HepG2 (cell line): Measurements from ENCODE around the gene ADAMTSL3. TPM values are rescaled to one million over a fixed set of nuclear protein-coding genes. Genes with fewer than 3 reads are reported as not detected.
A peak's percentile ranks its signal among the peaks of the same experiment; 100 is the strongest.

Source experiments
- ATAC-seq: fragments of 200-7000 bp; cut with Tn5 transposase; 3 replicates; pipeline ENCODE4 v1.9.1; 2020; ENCODE audit warnings: mild to moderate bottlenecking, moderate library complexity
- BruUV-seq: library from RNA; stranded (reverse); fragments of 400-500 nt; replicated peaks from 2 replicates; lab custom pipeline; 2021; lab: Mats Ljungman, UMichigan
- CTCF ChIA-PET: fragments of 300-600 bp; formaldehyde crosslinking; extraction: SDS; loops from one replicate; lab custom pipeline; 2021; ENCODE audit warnings: low total read pairs, inconsistent platforms, low intra/inter-chr PET ratio; lab: Yijun Ruan, JAX
- POLR2A ChIA-PET: fragments of 350-600 bp; sonication (Branson Sonifier 250); formaldehyde crosslinking; loops from one replicate; lab custom pipeline; 2020; ENCODE audit warnings: antibody characterized with exemption, inconsistent platforms; lab: Yijun Ruan, JAX
- DNase-seq: peaks from one replicate; pipeline ENCODE4 v3.0.0-alpha.2; 2015; ENCODE audit warnings: low spot score
- FAIRE-seq: peaks from 3 replicates; lab custom pipeline; 2011; peaks lifted over from hg19 to GRCh38; lab: Jason Lieb, UNC
- H2AFZ ChIP-seq: one replicate; pipeline ENCODE4 v1.6.1; 2011; ENCODE audit warnings: low read length, inconsistent platforms
- H3K27ac ChIP-seq: fragments of 300-600 bp; 3 replicates; pipeline ENCODE4 v1.8.0; 2011; ENCODE audit warnings: mixed run types, mild to moderate bottlenecking, mixed read lengths, low read length, inconsistent platforms; ENCODE audit not compliant: insufficient read depth; ENCODE audit errors: extremely low read length
- H3K27me3 ChIP-seq, 2 experiments: fragments of 200-600 bp in 1 of 2; 2 replicates in 1 of 2; 3 replicates in 1 of 2; pipeline versions ENCODE4 v1.6.0 to v1.8.0; 2011; ENCODE audit warnings: low read length in 2 of 2, mild to moderate bottlenecking in 2 of 2, moderate library complexity in 2 of 2, inconsistent platforms in 1 of 2; ENCODE audit not compliant: insufficient read depth in 2 of 2, control insufficient read depth in 1 of 2
- H3K36me3 ChIP-seq, 2 experiments: fragments of 200-600 bp in 1 of 2; replicated peaks in 1 of 2; 2 replicates in 1 of 2; 3 replicates in 1 of 2; pipeline versions ENCODE4 v1.5.1 to v1.8.0; 2011; ENCODE audit warnings: low read length in 2 of 2, inconsistent platforms in 1 of 2; ENCODE audit not compliant: insufficient read depth in 2 of 2, control insufficient read depth in 1 of 2
- H3K4me1 ChIP-seq: 2 replicates; pipeline ENCODE4 v1.5.1; 2012; ENCODE audit warnings: low read length, inconsistent platforms; ENCODE audit not compliant: insufficient read depth
- H3K4me2 ChIP-seq: 2 replicates; pipeline ENCODE4 v1.6.0; 2011; ENCODE audit warnings: low read depth, low read length, inconsistent platforms
- H3K4me3 ChIP-seq, 3 experiments: fragments of 200-600 bp in 1 of 3; sonication (generic), shearing (Covaris generic) in 1 of 3; replicated peaks in 1 of 3; 2 replicates each; pipeline ENCODE4 v1.5.1; 2011 to 2016; ENCODE audit warnings: low read length in 3 of 3, inconsistent platforms in 2 of 3, low read depth in 2 of 3, mild to moderate bottlenecking in 2 of 3, control low read depth in 1 of 3, mixed read lengths in 1 of 3; ENCODE audit not compliant: insufficient read depth in 1 of 3
- H3K79me2 ChIP-seq: one replicate; pipeline ENCODE4 v1.6.1; 2011; ENCODE audit warnings: low read length, inconsistent platforms; ENCODE audit not compliant: insufficient read depth
- H3K9ac ChIP-seq: 2 replicates; pipeline ENCODE4 v1.6.0; 2011; ENCODE audit warnings: mild to moderate bottlenecking, low read depth, low read length, inconsistent platforms; ENCODE audit not compliant: insufficient read depth
- H3K9me3 ChIP-seq: 2 replicates; pipeline ENCODE4 v1.5.1; 2012; ENCODE audit warnings: mild to moderate bottlenecking, low read length
- H4K20me1 ChIP-seq: 2 replicates; pipeline ENCODE4 v1.6.0; 2011; ENCODE audit warnings: inconsistent platforms, mild to moderate bottlenecking, low read length, moderate library complexity; ENCODE audit not compliant: insufficient read depth
- MAFF ChIP-seq: IDR thresholded peaks from 2 replicates; pipeline ENCODE4 v1.6.1; 2011; ENCODE audit warnings: low read depth, low read length, improper control_type of control experiment
- MAFK ChIP-seq, 2 experiments: IDR thresholded peaks in 1 of 2; conservative IDR thresholded peaks in 1 of 2; 2 replicates each; pipeline ENCODE4 v1.6.1; 2011; ENCODE audit warnings: improper control_type of control experiment in 2 of 2, low read length in 2 of 2
- SSRP1 ChIP-seq: IDR thresholded peaks from 2 replicates; pipeline ENCODE4 v1.6.1; 2016; ENCODE audit warnings: control low read depth
- ZNF343 ChIP-seq: sonication (generic); formaldehyde crosslinking; IDR thresholded peaks from 2 replicates; pipeline ENCODE4 v1.4.0; 2020; ENCODE audit warnings: mild to moderate bottlenecking, missing genetic modification reagents
- ZSCAN12 ChIP-seq: sonication (generic); formaldehyde crosslinking; IDR thresholded peaks from 2 replicates; pipeline ENCODE4 v1.9.0; 2021; ENCODE audit warnings: mild to moderate bottlenecking, missing genetic modification reagents
- WGBS: methylation state at CpG from one replicate; pipeline ENCODE4 v1.1.6; 2017; ENCODE audit warnings: low lambda C conversion rate; 5-methylcytosine and 5-hydroxymethylcytosine counted together
- in situ Hi-C: cut with HindIII; loops from 2 replicates; pipeline ENCODE4 v1.10.0; 2017; ENCODE audit warnings: low pct_unique_long_range_greater_than_20kb; ENCODE audit not compliant: extremely low pct_ligation_motif_present
- intact Hi-C: fragments of 100-400 bp; cut with micrococcal nuclease; formaldehyde crosslinking; loops from one replicate; pipeline ENCODE4 v1.10.0; 2022; ENCODE audit not compliant: unreplicated experiment
- polyA plus RNA-seq, 8 experiments: library from polyadenylated mRNA; depleted of rRNA in 3 of 8; stranded (reverse) in 7 of 8; unstranded in 1 of 8; fragments of >200 nt; fragmentation: Illumina TruSeq in 4 of 8; extraction: Trizol in 4 of 8; gene quantifications; 2 replicates each; pipeline versions ENCODE4 v1.2.1 to v1.2.3, GENCODE V29; 2011 to 2016; ENCODE audit warnings: low read depth in 4 of 8, missing spikeins in 1 of 8, mixed read lengths in 1 of 8; ENCODE audit not compliant: insufficient read depth in 1 of 8
- total RNA-seq, 5 experiments: library from RNA; depleted of rRNA; stranded (reverse); fragments of >200 nt; fragmentation: Illumina TruSeq; extraction: Trizol; gene quantifications; 2 replicates each; pipeline ENCODE4 v1.2.3, GENCODE V29; 2016; ENCODE audit warnings: low read depth in 1 of 5

ADAMTSL3 gene
- total and polyA plus RNA-seq, 2 of the 13 experiments (the other 11 are each of a cell fraction or from before 2014, with no cell fraction given), result 0.04 to 0.09 TPM

DNA sequence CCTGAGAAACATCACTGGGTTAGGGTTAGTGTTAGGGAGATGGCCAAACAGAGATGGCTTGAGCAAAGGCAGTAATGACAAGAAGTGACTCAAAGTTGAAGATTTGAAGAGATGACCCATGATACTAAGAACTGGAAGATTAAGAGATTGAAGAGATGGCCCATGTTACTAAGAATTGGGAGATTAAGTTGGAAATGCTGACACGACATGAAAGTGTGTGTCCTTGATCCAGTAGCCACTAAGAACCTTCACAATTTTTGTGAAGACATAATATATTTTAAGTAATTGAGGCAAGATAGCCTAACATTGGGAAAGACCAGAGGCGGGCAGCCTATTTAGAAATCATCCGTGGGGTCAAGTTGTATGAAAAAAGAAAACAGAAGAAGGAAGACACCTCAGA is 239.4 kb downstream of the ADAMTSL3 start:
- H3K4me3 ChIP-seq, result no peak overlapping the region
- no peaks in the 10 kb centered on the region for H3K79me2 ChIP-seq
- POLR2A ChIA-PET, result no interaction called here
- no peaks in the 10 kb centered on the region for H3K9me3 ChIP-seq
- 8% methylated on average over 3 of the region's 3 CpGs for WGBS
- no peak overlapping the region for H3K9ac ChIP-seq
- no peaks in the 10 kb centered on the region for H4K20me1 ChIP-seq
- no TSS peak for BruUV-seq
- no peaks in the 10 kb centered on the region for H3K27me3 ChIP-seq
- H3K36me3 ChIP-seq, result no peaks in the 10 kb centered on the region
- no peak for DNase-seq
- in situ Hi-C loops, result no loop called here
- no peak overlapping the region for H2AFZ ChIP-seq
- no peak for ATAC-seq
- peak; percentile 70 for TF ChIP-seq MAFF
- TF ChIP-seq MAFK (conservative IDR thresholded peaks at IDR 0.05 in 1 of 2, IDR thresholded peaks at IDR 0.05 in 1 of 2; ENCODE audit: low read length in 2 of 2), result peak; percentile 56 to 78; a peak in 3 of 4 replicates
- no peak for TF ChIP-seq SSRP1 (CRISPR knock-in tag)
- TF ChIP-seq, all 625 proteins: peak for 2
- intact Hi-C loops, result no loop called here
- no peak overlapping the region for H3K27ac ChIP-seq
- no peak overlapping the region for H3K4me2 ChIP-seq
- no peaks in the 10 kb centered on the region for H3K4me1 ChIP-seq
- CTCF ChIA-PET, result no interaction called here
- FAIRE-seq, result no peak

DNA sequence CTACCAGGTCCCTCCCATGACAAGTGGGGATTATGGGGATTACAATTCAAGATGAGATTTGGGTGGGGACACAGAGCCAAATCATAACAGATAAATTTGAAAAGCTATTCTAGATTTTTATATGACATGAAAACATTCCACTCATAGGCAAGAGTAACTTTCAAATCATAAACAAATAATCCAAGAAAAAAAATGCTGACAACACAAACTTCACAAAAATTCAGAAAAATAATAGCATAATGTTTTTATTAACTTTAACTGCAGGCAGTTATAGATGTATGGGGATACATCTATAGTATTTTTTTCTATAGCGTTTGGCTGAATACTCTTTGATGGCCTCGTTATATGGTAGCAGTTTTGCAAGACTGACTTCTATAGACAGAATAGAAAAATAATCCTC is 243.1 kb downstream of the ADAMTSL3 start:
- no peak for ATAC-seq
- no peaks in the 10 kb centered on the region for H3K9me3 ChIP-seq
- TF ChIP-seq ZNF343 (CRISPR knock-in tag), result no peak
- no peak for TF ChIP-seq SSRP1 (CRISPR knock-in tag)
- peak; percentile 69; the same call in 1 of the 2 replicates for TF ChIP-seq MAFF
- TF ChIP-seq MAFK (conservative IDR thresholded peaks at IDR 0.05 in 1 of 2, IDR thresholded peaks at IDR 0.05 in 1 of 2; ENCODE audit: low read length in 2 of 2), result peak; percentile 52 to 86
- no peak for TF ChIP-seq ZSCAN12 (CRISPR knock-in tag)
- H3K27ac ChIP-seq, result no peak overlapping the region
- H2AFZ ChIP-seq, result no peak overlapping the region
- ChIA-PET CTCF (no interaction called here), POLR2A (no interaction called here)
- no peak overlapping the region for H3K4me3 ChIP-seq
- H4K20me1 ChIP-seq, result no peaks in the 10 kb centered on the region
- no peak for FAIRE-seq
- BruUV-seq, result no TSS peak
- H3K27me3 ChIP-seq, result no peaks in the 10 kb centered on the region
- H3K79me2 ChIP-seq, result no peaks in the 10 kb centered on the region
- H3K4me1 ChIP-seq, result no peaks in the 10 kb centered on the region
- no peaks in the 10 kb centered on the region for H3K36me3 ChIP-seq
- DNase-seq, result no peak
- intact Hi-C loops, result no loop called here
- 24% methylated on average over 2 of the region's 2 CpGs for WGBS
- H3K9ac ChIP-seq, result no peak overlapping the region
- no peak overlapping the region for H3K4me2 ChIP-seq
- in situ Hi-C loops, result no loop called here
